Astrocyte (in vitro differentiated cells and primary cell): ENCODE measurements around the gene ODF2. TPM values are rescaled to one million over a fixed set of nuclear protein-coding genes. Genes with fewer than 3 reads are reported as not detected.
A peak's percentile ranks its signal among the peaks of the same experiment; 100 is the strongest.
"Not testable (repeated sequence)": the region's sequence is repeated elsewhere in the genome, so short reads cannot be mapped to it uniquely, and the experiment has no call there.

Experiments used
- DNase-seq: peaks from one replicate; pipeline ENCODE4 v3.0.0-alpha.2; 2010; ENCODE audit warnings: low read depth
- FAIRE-seq: peaks from 2 replicates; lab custom pipeline; 2011; peaks lifted over from hg19 to GRCh38; lab: Jason Lieb, UNC
- H2AFZ ChIP-seq: 2 replicates; pipeline ENCODE4 v1.6.0; 2012; ENCODE audit warnings: low read depth, low read length, inconsistent platforms
- H3K27ac ChIP-seq: 2 replicates; pipeline ENCODE4 v1.5.1; 2011; ENCODE audit warnings: low read depth, low read length, inconsistent platforms
- H3K27me3 ChIP-seq: 2 replicates; pipeline ENCODE4 v1.6.0; 2011; ENCODE audit warnings: low read length, inconsistent platforms; ENCODE audit not compliant: insufficient read depth
- H3K36me3 ChIP-seq: 2 replicates; pipeline ENCODE4 v1.5.1; 2011; ENCODE audit warnings: low read length, inconsistent platforms; ENCODE audit not compliant: insufficient read depth
- H3K4me1 ChIP-seq: 2 replicates; pipeline ENCODE4 v1.5.1; 2011; ENCODE audit warnings: low read length, inconsistent platforms; ENCODE audit not compliant: insufficient read depth
- H3K4me2 ChIP-seq: 2 replicates; pipeline ENCODE4 v1.6.0; 2012; ENCODE audit warnings: low read length, inconsistent platforms
- H3K4me3 ChIP-seq: 2 replicates; pipeline ENCODE4 v1.5.1; 2011; ENCODE audit warnings: low read depth, mild to moderate bottlenecking, low read length, inconsistent platforms; ENCODE audit not compliant: insufficient read depth
- H3K79me2 ChIP-seq: 2 replicates; pipeline ENCODE4 v1.6.0; 2012; ENCODE audit warnings: mild to moderate bottlenecking, low read length, inconsistent platforms; ENCODE audit not compliant: insufficient read depth
- H3K9ac ChIP-seq: 2 replicates; pipeline ENCODE4 v1.6.0; 2012; ENCODE audit warnings: mild to moderate bottlenecking, low read length, inconsistent platforms
- H3K9me3 ChIP-seq: 2 replicates; pipeline ENCODE4 v1.5.1; 2012; ENCODE audit warnings: low read depth, mild to moderate bottlenecking, low read length, inconsistent platforms; ENCODE audit not compliant: insufficient read depth
- H4K20me1 ChIP-seq: 2 replicates; pipeline ENCODE4 v1.6.0; 2012; ENCODE audit warnings: low read length, inconsistent platforms; ENCODE audit not compliant: insufficient read depth
- H3K27ac Mint-ChIP-seq: one replicate; pipeline ENCODE4 v1.8.0; 2021; ENCODE audit warnings: mild to moderate bottlenecking, mixed read lengths; ENCODE audit not compliant: unreplicated experiment
- H3K27me3 Mint-ChIP-seq: one replicate; pipeline ENCODE4 v1.8.0; 2021; ENCODE audit warnings: low read depth, mixed read lengths; ENCODE audit not compliant: unreplicated experiment
- H3K36me3 Mint-ChIP-seq: one replicate; pipeline ENCODE4 v1.8.0; 2021; ENCODE audit warnings: low read depth, mixed read lengths; ENCODE audit not compliant: unreplicated experiment
- H3K4me1 Mint-ChIP-seq: one replicate; pipeline ENCODE4 v1.8.0; 2021; ENCODE audit warnings: low read depth, mixed read lengths; ENCODE audit not compliant: unreplicated experiment
- H3K4me3 Mint-ChIP-seq: one replicate; pipeline ENCODE4 v1.8.0; 2021; ENCODE audit warnings: mild to moderate bottlenecking, moderate library complexity, mixed read lengths; ENCODE audit not compliant: unreplicated experiment
- H3K9me3 Mint-ChIP-seq: one replicate; pipeline ENCODE4 v1.8.0; 2021; ENCODE audit warnings: mild to moderate bottlenecking, mixed read lengths; ENCODE audit not compliant: unreplicated experiment
- EZH2 ChIP-seq: IDR thresholded peaks from 2 replicates; pipeline ENCODE4 v1.6.1; 2012; ENCODE audit warnings: mild to moderate bottlenecking, low read length, inconsistent platforms; ENCODE audit not compliant: insufficient read depth
- total RNA-seq: library from RNA; stranded (reverse); gene quantifications from 2 replicates; pipeline ENCODE4 v1.2.1, GENCODE V29; 2021
- TF ChIP-seq, protein P1 (sequence below): IDR thresholded peaks from 2 replicates; pipeline ENCODE4 v1.5.1; 2011; ENCODE audit warnings: low read depth, mild to moderate bottlenecking, inconsistent platforms, low read length, moderate library complexity; ENCODE audit not compliant: insufficient read depth

ODF2 gene
- total RNA-seq, 1 donor from 2014 or later = 26.2 TPM

DNA sequence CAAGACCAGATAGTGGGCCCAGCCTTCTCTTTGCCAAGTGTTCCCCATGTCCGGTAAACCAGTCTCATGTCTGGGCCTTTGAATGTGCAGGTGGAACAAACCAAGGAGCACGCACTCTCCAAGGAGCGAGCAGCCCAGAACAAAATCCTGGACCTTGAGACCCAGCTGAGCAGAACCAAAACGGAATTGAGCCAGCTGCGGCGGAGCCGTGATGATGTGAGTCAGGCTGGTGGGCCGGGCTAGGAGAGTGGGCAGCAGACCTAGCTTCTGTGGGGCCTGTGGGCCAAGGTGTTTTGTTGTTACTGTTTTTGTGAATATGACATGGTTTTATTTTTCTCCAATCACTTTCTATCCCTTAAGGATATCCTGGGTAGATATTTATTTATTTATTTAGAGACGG is 43.1 kb downstream of the ODF2 start:
- Mint-ChIP-seq H3K4me3 (no peak overlapping the region), H3K27me3 (no peaks in the 10 kb centered on the region), H3K4me1 (peaks cover 3% of the 10 kb centered on the region), H3K9me3 (no peaks in the 10 kb centered on the region), H3K36me3 (peaks cover 17% of the 10 kb centered on the region), H3K27ac (no peak overlapping the region)
- Histone ChIP-seq H3K4me1 (peaks cover 2% of the 10 kb centered on the region), H3K9me3 (no peaks in the 10 kb centered on the region), H2AFZ (no peak overlapping the region), H3K27me3 (no peaks in the 10 kb centered on the region), H3K4me3 (no peak overlapping the region), H4K20me1 (no peaks in the 10 kb centered on the region), H3K9ac (no peak overlapping the region), H3K36me3 (peaks cover 58% of the 10 kb centered on the region), H3K79me2 (no peaks in the 10 kb centered on the region), H3K4me2 (no peak overlapping the region), H3K27ac (no peak overlapping the region)
- TF ChIP-seq, protein P1, sequence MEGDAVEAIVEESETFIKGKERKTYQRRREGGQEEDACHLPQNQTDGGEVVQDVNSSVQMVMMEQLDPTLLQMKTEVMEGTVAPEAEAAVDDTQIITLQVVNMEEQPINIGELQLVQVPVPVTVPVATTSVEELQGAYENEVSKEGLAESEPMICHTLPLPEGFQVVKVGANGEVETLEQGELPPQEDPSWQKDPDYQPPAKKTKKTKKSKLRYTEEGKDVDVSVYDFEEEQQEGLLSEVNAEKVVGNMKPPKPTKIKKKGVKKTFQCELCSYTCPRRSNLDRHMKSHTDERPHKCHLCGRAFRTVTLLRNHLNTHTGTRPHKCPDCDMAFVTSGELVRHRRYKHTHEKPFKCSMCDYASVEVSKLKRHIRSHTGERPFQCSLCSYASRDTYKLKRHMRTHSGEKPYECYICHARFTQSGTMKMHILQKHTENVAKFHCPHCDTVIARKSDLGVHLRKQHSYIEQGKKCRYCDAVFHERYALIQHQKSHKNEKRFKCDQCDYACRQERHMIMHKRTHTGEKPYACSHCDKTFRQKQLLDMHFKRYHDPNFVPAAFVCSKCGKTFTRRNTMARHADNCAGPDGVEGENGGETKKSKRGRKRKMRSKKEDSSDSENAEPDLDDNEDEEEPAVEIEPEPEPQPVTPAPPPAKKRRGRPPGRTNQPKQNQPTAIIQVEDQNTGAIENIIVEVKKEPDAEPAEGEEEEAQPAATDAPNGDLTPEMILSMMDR = no peak
- no peak for TF ChIP-seq EZH2
- DNase-seq (no peak), FAIRE-seq (no peak)

DNA sequence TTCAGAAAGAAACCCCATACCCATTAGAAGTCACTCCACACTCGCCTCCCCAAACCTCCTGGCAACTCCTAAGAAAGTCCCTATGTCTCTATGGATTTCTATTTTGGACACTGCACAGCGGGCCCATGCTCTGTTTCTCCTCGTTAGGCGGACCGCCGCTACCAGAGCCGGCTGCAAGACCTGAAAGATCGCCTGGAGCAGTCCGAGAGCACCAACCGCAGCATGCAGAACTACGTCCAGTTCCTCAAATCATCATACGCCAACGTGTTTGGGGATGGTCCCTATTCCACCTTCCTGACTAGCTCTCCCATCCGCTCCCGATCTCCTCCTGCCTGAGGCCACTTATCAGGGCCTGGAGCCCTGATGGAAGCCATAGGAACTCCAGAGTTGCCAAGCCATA is 44.1 kb downstream of the ODF2 start:
- no peak overlapping the region for H3K4me3 ChIP-seq
- H3K27ac ChIP-seq = no peak overlapping the region
- H3K27ac Mint-ChIP-seq = no peak overlapping the region
- H3K9me3 Mint-ChIP-seq = no peaks in the 10 kb centered on the region
- no peaks in the 10 kb centered on the region for H3K27me3 Mint-ChIP-seq
- no peak for TF ChIP-seq EZH2
- TF ChIP-seq, protein P1 = no peak
- no peak for FAIRE-seq
- H3K9ac ChIP-seq = no peak overlapping the region
- no peaks in the 10 kb centered on the region for H4K20me1 ChIP-seq
- H3K79me2 ChIP-seq = peaks cover 4% of the 10 kb centered on the region
- no peak overlapping the region for H3K4me3 Mint-ChIP-seq
- H3K27me3 ChIP-seq = no peaks in the 10 kb centered on the region
- peaks cover 52% of the 10 kb centered on the region for H3K36me3 ChIP-seq
- peaks cover 3% of the 10 kb centered on the region for H3K4me1 Mint-ChIP-seq
- no peak overlapping the region for H2AFZ ChIP-seq
- no peak for DNase-seq
- H3K4me1 ChIP-seq = peaks cover 4% of the 10 kb centered on the region
- no peak overlapping the region for H3K4me2 ChIP-seq
- no peaks in the 10 kb centered on the region for H3K9me3 ChIP-seq
- peaks cover 12% of the 10 kb centered on the region for H3K36me3 Mint-ChIP-seq

DNA sequence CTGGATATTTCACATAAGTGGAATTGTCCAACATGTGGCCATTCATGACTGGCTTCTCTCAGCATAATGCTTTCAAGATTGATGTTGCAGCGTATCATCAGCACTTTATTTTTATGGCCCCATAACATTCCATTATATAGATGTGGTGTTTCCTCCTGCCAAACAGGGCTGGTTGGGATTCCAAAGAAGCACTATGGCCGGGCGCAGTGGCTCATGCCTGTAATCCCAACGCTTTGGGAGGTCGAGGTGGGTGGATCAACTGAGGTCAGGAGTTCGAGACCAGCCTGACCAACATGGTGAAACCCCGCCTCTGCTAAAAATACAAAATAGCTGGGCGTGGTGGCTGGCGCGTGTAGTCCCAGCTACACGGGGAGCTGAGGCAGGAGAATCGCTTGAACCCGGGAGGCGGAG is 47.6 kb downstream of the ODF2 start:
- H2AFZ ChIP-seq, H4K20me1 ChIP-seq, DNase-seq, H3K9ac ChIP-seq, H3K9me3 Mint-ChIP-seq, H3K9me3 ChIP-seq, H3K4me1 Mint-ChIP-seq, H3K27me3 Mint-ChIP-seq, H3K27ac ChIP-seq, H3K36me3 Mint-ChIP-seq, H3K27me3 ChIP-seq, H3K27ac Mint-ChIP-seq, FAIRE-seq, H3K4me3 ChIP-seq: not testable (repeated sequence)
- H3K4me1 ChIP-seq = peaks cover 11% of the 10 kb centered on the region
- peak overlapping the region; percentile 92 for H3K4me2 ChIP-seq
- H3K4me3 Mint-ChIP-seq = peak overlapping the region; percentile 100
- H3K79me2 ChIP-seq = peaks cover 28% of the 10 kb centered on the region
- peaks cover 25% of the 10 kb centered on the region for H3K36me3 ChIP-seq
